Activated CD4-positive, alpha-beta T cell treated with anti-CD3 and anti-CD28 coated beads, Interleukin-10, Interleukin-2, amounts not matched to agents 100 ng/mL and 50 ng/mL, durations not matched to agents 16 hours and 8 hours (primary cell): Measurements from ENCODE around the gene LARGE2.
"Not testable (repeated sequence)": the region's sequence is repeated elsewhere in the genome, so short reads cannot be mapped to it uniquely, and the experiment has no call there.

Source experiments
- DNase-seq: peaks from one replicate; pipeline ENCODE4 v3.0.0-alpha.2; 2020

Gene LARGE2

DNA sequence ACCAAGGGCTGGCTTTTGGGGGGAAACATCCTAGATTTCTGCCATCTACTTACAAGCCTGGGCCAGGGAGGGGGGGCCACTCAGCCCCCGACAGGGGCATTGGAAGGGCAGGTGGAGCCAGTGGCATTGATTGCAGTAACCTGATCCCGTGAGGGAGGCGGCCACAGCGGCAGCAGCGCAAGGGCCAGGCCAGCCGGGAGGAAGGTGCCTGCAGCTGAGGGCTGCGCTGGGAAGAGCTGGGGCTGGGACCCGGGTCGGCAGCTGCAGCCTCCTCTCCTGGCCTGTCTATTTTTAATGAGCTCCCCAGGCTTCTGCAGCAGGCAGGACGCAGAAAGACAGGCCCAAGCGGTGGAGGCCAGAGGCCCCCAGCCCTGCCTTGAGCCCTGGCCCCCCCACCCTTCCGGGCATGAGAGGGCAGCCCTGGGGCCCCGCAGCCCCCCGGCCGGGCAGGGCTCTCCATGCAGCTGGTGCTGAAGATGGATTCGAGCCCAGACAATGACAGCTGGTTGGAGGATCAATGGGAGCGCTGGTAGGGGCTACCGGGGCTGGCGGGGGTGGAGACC is 26.0 kb upstream of the LARGE2 start:
- no peak for DNase-seq

- DNase-seq = no peak
These were observed 24.9 kb upstream of the LARGE2 start for GRCh38 chr11:45897556-45897955.

DNA sequence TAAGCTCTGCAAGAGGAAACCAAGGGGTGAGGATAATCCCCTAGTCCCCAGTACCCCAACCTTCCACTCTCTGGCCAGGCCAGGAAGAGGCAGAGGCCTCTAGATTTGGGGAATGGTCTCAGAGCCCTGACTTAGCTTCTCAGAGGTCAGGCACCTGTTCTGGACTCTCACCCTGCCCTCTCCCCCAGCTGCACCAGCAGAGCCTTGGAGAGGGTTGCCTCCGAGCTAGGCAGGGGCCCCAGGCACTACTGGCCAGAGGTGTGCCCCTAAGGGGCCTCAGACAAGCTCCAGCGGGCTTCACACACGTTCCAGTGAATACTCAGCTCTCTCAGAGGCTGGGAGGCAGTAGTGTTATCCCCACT is 23.4 kb upstream of the LARGE2 start:
- no peak for DNase-seq

DNA sequence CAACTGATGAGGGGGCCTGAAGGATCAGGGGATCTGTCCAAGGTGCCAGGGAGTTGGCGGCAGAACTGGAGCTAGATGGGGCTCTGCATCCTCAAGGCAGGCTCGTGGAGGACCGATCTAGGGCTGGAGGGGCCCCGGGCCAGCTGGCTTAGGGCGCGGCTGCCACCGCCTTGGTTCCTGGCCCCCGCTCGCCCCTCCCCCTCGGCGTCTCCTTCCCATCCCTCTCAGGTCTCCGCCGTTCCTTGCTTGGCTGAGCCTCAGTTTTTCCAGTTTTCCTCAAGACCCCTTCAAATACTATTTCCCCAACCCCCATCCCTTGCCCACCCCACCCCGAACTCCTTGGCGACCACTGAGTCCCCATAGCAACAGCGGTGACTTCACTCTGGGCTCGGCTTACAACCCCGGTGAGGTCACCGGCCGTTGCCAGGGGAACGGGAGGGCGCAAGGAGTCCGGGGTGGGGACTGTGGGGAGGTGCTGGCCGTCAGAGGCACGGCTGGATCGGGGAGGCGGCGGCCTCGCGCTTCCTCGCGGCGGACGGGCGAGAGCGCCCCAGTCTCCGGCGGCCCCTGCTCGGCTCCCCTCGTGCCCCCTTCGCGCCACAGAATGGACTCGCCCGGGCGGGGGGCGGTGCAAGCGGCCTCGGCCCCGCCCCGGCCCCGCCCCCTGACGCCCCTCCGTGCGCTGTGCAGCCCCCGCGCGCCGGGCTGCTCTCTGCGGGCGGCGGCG is 22.8 kb upstream of the LARGE2 start:
- peak; percentile 67 for DNase-seq

DNA sequence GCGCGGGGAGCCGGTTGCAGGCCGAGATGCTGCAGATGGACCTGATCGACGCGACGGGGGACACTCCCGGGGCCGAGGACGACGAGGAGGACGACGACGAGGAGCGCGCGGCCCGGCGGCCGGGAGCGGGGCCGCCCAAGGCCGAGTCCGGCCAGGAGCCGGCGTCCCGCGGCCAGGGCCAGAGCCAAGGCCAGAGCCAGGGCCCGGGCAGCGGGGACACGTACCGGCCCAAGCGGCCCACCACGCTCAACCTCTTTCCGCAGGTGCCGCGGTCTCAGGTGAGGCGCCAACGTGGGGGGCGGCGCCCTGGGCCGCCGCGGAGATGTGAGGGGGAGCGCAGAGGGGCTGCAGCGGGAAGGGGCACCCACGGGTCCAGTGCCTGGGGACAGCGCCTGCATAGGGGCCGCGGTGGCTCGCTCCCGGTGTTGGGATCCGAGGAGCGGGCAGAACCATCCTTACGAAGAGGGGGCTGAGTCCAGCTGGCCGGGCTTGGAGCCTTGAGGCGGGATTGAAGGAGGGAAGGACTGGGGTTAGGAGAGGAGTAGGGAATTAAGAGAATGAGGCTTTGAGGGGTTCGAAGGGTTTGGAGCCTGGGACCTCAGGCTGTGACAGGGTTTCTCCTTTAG is 22.2 kb upstream of the LARGE2 start:
- DNase-seq = not testable (repeated sequence)

DNA sequence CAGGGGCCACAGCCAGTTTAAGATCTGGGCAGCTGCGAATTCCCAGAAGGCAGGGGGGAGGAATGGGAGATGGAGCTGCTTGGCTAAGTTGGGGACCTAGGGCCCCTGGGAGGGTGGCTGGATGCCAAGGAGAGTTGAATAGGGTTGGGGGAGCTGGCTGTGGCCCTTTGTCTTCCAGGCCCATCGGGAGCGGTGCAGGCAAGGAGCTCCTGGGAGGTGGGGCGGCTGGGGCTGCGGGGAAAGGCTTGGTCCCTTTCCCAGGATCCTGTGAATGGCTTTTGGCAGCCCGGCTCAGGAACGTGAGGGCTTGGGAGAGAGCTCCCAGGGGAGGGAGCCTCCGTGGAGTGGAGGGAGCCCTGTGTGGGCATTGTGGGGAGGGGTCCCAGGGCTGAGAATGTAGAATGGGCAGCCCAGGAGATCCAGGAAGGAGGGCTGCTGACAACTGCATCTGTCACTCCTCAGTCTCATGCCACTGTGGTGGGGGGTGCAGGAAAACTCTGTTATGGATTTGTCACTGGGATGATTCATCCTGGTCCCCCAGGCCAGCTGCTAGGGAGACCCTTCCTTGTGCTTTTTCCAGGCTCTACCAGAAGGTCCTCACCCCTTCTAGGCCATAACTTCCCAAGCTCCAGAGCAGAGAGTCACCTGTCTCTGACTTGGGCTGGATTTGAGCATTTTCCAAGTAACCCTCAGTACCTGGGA is 21.4 kb upstream of the LARGE2 start:
- no peak for DNase-seq

GRCh38 chr11:45901626-45902025 is 20.8 kb upstream of the LARGE2 start:
- no peak for DNase-seq

DNA sequence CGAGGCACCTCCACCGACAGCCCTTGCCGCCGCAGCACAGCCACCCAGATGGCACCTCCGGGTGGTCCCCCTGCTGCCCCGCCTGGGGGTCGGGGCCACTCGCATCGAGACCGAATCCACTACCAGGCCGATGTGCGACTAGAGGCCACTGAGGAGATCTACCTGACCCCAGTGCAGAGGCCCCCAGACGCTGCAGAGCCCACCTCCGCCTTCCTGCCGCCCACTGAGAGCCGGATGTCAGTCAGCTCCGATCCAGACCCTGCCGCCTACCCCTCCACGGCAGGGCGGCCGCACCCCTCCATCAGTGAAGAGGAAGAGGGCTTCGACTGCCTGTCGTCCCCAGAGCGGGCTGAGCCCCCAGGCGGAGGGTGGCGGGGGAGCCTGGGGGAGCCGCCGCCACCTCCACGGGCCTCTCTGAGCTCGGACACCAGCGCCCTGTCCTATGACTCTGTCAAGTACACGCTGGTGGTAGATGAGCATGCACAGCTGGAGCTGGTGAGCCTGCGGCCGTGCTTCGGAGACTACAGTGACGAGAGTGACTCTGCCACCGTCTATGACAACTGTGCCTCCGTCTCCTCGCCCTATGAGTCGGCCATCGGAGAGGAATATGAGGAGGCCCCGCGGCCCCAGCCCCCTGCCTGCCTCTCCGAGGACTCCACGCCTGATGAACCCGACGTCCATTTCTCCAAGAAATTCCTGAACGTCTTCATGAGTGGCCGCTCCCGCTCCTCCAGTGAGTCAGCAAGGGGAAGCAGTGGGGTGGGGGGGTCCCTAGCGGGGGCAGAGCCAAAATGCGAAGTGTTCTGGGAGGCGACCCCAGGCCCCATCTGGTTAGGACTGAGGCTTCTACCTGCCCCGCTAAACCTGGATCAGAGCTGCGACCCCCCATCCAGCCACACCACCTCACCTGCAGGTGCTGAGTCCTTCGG is 19.7 kb upstream of the LARGE2 start:
- no peak for DNase-seq

- DNase-seq = no peak
These were observed 18.0 kb upstream of the LARGE2 start for GRCh38 chr11:45904309-45904915.

DNA sequence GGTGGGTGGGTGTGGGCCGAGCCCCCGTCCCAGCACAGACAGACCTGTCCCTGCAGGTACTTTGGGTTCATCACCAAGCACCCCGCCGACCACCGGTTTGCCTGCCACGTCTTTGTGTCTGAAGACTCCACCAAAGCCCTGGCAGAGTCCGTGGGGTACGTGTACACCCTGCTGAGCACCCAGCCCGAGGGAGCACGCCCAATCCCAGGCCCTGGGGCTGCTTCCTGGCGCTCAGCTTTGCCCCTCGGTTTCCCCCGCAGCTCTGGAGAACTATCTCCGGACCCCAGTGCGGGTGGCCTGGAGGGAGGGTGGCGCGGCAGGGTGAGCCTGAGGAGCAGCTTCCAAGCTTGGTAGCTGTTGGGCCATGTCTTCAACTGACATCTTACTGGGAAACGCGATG is 17.4 kb upstream of the LARGE2 start:
- no peak for DNase-seq

GRCh38 chr11:45905576-45905975 is 16.9 kb upstream of the LARGE2 start:
- DNase-seq = not testable (repeated sequence)

- no peak for DNase-seq
These were observed 16.3 kb upstream of the LARGE2 start for GRCh38 chr11:45906096-45906682.

GRCh38 chr11:45906965-45907611 is 15.4 kb upstream of the LARGE2 start, which contains the start of gene FREY1:
Gene FREY1, minus strand, starts transcription at chr11:45907271. Its CDS starts 26 bp downstream, at chr11:45907245.
- DNase-seq = no peak

GRCh38 chr11:45907911-45908370 is 14.5 kb upstream of the LARGE2 start:
- no peak for DNase-seq

DNA sequence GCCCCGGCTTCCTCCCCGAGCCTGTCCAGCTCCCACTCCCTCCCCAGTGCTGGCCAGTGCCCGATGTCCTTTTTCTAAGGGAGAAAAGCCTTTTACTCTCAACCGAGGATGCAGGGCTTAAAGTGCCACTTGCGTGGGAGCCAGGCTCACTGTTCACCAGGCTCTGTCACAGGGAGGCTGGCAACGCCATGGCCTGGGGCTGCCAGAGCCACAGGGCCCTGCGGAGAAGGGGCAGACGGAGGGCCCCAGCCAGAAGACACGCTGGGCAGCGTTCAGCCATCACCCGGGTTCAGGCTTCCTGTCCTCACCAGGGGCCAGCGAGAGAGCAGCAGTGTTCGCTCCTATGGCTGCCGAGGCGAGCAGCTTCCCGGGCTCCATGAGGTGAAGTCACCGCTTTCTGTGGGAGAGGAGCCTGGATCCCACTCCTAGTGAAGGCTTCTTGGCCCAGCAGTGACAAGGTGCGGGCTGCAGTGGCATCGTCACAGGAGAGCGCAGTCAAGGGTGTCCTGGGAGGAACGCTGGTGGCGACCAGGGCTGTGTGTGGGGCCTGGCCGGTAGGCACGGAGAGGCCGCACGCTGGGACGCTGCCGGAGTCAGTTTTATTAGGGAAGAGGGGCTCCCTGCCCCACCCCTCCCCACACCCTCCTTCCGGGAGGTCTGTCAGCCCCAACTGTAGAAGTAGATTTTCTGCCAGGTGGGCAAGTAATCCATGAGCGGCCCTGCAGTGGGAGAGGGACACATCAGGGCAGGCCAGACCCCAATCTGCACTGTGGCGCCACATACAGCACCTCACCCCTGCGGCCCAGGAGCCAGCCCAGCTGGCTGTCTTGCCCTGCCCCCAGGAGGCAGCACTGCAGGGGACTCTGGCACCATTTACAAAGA is 12.6 kb upstream of the LARGE2 start:
- DNase-seq = no peak

DNA sequence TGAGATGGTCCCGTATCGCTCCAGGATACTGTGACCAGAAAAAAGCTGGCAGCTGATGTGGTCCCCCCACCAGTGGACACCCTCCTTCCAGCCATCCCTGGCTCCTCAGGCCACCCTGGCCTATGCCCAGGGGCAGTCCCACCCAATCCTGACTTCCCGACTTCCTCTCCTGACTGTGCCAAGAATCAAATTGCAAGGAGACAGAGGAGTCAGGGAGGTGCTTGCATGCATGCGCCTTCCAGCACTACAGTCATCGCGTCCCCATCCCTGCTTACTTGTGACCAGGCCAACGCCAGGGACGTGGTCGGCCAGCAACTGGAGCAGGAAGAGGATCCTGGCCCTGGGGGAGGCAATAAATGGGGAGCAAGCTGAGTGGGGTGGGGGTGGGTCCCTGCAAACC is 11.8 kb upstream of the LARGE2 start:
- no peak for DNase-seq

GRCh38 chr11:45913514-45913913 is 8.9 kb upstream of the LARGE2 start:
- no peak for DNase-seq

- DNase-seq = no peak
These were observed 8.4 kb upstream of the LARGE2 start for GRCh38 chr11:45913942-45914635.

GRCh38 chr11:45915446-45915845 is 7.0 kb upstream of the LARGE2 start:
- DNase-seq = no peak

- DNase-seq = no peak
These were observed 5.2 kb upstream of the LARGE2 start for GRCh38 chr11:45917286-45917622.
